ENCODE data around the gene SUSD1. TPM values are rescaled to one million over a fixed set of nuclear protein-coding genes. Genes with fewer than 3 reads are reported as not detected.

Gene SUSD1
- total and polyA plus RNA-seq, 9 of the 15 experiments (the other 6 are each of a cell fraction or from before 2014, with no cell fraction given): 10.9 to 44.4 (median 36.1) TPM

DNA sequence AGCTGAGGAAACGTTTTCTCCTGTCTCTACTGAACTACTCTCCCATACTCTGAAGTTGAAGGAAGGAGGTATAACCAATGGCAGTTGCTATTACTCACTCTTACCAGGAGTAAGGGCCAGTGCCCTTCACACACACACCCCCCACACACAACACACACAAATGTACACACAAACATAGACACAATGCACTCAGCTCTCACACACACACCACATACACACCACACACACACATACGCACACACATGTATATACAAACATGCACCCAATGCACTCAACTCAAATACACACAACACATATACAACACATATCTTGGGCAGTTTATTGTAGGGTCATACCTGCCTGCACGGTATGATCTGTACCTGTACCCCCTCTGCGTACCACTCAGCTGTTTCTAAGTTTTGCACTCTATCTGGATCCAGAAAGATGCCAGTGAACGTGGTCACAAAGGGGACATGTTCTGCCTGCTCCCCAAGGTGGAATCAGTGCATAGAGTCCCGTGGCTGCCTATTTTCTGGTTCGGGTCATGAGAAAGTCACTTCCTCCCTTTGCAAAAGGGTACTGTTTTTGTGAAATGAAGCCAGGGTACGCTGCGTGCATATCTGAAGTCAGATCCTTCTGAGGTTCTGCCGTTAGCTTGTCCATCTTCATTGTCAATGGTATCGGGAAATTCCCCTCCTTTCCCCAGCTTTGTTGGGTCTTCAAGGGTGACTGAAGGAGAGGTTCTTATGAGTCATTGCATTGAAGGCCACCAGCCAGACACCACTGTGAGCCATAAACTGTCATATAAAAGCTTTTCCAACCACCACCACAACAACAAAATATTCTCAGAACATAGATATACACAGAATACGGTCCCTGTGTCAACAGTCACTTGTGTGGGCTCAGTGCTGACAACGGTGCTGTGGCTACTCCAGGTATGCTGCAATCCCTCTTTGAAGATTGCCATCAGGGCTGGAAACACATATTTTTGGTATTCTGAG lies 146.6 kb downstream of the SUSD1 start (continued):
- no peak for TF ChIP-seq REST (IDR thresholded peaks at IDR 0.05; ENCODE audit: borderline replicate concordance)
- no peak for TF ChIP-seq REST (CRISPR knock-in tag; IDR thresholded peaks at IDR 0.05; ENCODE audit: low read depth)
- no peak for TF ChIP-seq ESRRA (IDR thresholded peaks at IDR 0.05; ENCODE audit: borderline replicate concordance, low read depth)
- TF ChIP-seq ZKSCAN3 (CRISPR knock-in tag; IDR thresholded peaks at IDR 0.05): no peak
- no peak for TF ChIP-seq CTBP1 (IDR thresholded peaks at IDR 0.05; ENCODE audit: borderline replicate concordance)
- no peak for TF ChIP-seq ARID1B (IDR thresholded peaks at IDR 0.05)
- TF ChIP-seq ELF4 (CRISPR knock-in tag; IDR thresholded peaks at IDR 0.05): no peak

Measured in K562 (cell line).